WTC11 (cell line): ENCODE measurements around the gene SLIRP. TPM values are rescaled to one million over a fixed set of nuclear protein-coding genes. Genes with fewer than 3 reads are reported as not detected.
A peak's percentile ranks its signal among the peaks of the same experiment; 100 is the strongest.

Experiments
- ATAC-seq: fragments of 200-7000 bp; cut with Tn5 transposase; 2 replicates; pipeline ENCODE4 v1.10.0; 2021; ENCODE audit warnings: mild to moderate bottlenecking, moderate library complexity
- CTCF ChIA-PET: fragments of 300-600 bp; sonication (Branson Sonifier 250); formaldehyde crosslinking; loops from one replicate; lab custom pipeline; 2021; ENCODE audit warnings: antibody characterized with exemption; lab: Charles Lee
- POLR2A ChIA-PET: fragments of 350-600 bp; sonication (Branson Sonifier 250); formaldehyde crosslinking; loops from one replicate; lab custom pipeline; 2021; ENCODE audit warnings: antibody characterized with exemption; lab: Charles Lee
- DNase-seq: peaks from one replicate; pipeline ENCODE4 v3.0.0; 2021; ENCODE audit warnings: low spot score
- H3K27ac Mint-ChIP-seq: 2 replicates; pipeline ENCODE4 v1.8.0; 2021; ENCODE audit warnings: mixed read lengths
- H3K27me3 Mint-ChIP-seq: 2 replicates; pipeline ENCODE4 v1.8.0; 2021; ENCODE audit warnings: low read depth, mild to moderate bottlenecking, moderate library complexity, mixed read lengths
- H3K36me3 Mint-ChIP-seq: 2 replicates; pipeline ENCODE4 v1.8.0; 2021; ENCODE audit warnings: mixed read lengths
- H3K4me1 Mint-ChIP-seq: 2 replicates; pipeline ENCODE4 v1.8.0; 2022; ENCODE audit warnings: mixed read lengths
- H3K4me3 Mint-ChIP-seq: 2 replicates; pipeline ENCODE4 v1.8.0; 2021; ENCODE audit warnings: mild to moderate bottlenecking, moderate library complexity, mixed read lengths
- H3K9me3 Mint-ChIP-seq: 2 replicates; pipeline ENCODE4 v1.8.0; 2021; ENCODE audit warnings: mixed read lengths
- CTCF ChIP-seq: fragments of 200-600 bp; IDR thresholded peaks from 2 replicates; pipeline ENCODE4 v1.8.0; 2022; ENCODE audit warnings: antibody characterized with exemption
- FOXP4 ChIP-seq: sonication (generic); formaldehyde crosslinking; IDR thresholded peaks from 2 replicates; pipeline ENCODE4 v1.8.0; 2022; ENCODE audit warnings: mild to moderate bottlenecking, missing genetic modification reagents
- KAT7 ChIP-seq: sonication (generic); formaldehyde crosslinking; IDR thresholded peaks from 2 replicates; pipeline ENCODE4 v1.8.1; 2023; ENCODE audit warnings: missing genetic modification reagents, mild to moderate bottlenecking, borderline replicate concordance
- RORB ChIP-seq: fragments of 250-450 bp; sonication (Bioruptor Pico); IDR thresholded peaks from 2 replicates; pipeline ENCODE4 v1.9.0; 2021; ENCODE audit warnings: mild to moderate bottlenecking
- SOX15 ChIP-seq: fragments of 250-450 bp; sonication (Bioruptor Pico); IDR thresholded peaks from 2 replicates; pipeline ENCODE4 v1.9.0; 2021; ENCODE audit warnings: mild to moderate bottlenecking
- TEAD1 ChIP-seq: sonication (generic); formaldehyde crosslinking; IDR thresholded peaks from 2 replicates; pipeline ENCODE4 v1.8.0; 2022; ENCODE audit warnings: mild to moderate bottlenecking, missing genetic modification reagents
- TP53 ChIP-seq: sonication (generic); formaldehyde crosslinking; IDR thresholded peaks from 2 replicates; pipeline ENCODE4 v1.8.1; 2023; ENCODE audit warnings: mild to moderate bottlenecking, missing genetic modification reagents
- USF1 ChIP-seq: sonication (generic); formaldehyde crosslinking; IDR thresholded peaks from 2 replicates; pipeline ENCODE4 v1.8.0; 2022; ENCODE audit warnings: mild to moderate bottlenecking, missing genetic modification reagents
- USF2 ChIP-seq: sonication (generic); formaldehyde crosslinking; IDR thresholded peaks from 2 replicates; pipeline ENCODE4 v1.8.1; 2023; ENCODE audit warnings: mild to moderate bottlenecking, missing genetic modification reagents, moderate library complexity
- ZNF138 ChIP-seq: sonication (generic); formaldehyde crosslinking; conservative IDR thresholded peaks from 2 replicates; pipeline ENCODE4 v1.8.1; 2022; ENCODE audit warnings: mild to moderate bottlenecking, moderate library complexity, missing genetic modification reagents
- ZNF263 ChIP-seq: sonication (generic); formaldehyde crosslinking; IDR thresholded peaks from 2 replicates; pipeline ENCODE4 v1.8.1; 2022; ENCODE audit warnings: low read depth, mild to moderate bottlenecking, moderate library complexity, missing genetic modification reagents
- total RNA-seq: library from RNA; stranded (reverse); gene quantifications from 3 replicates; pipeline ENCODE4 v1.2.3, GENCODE V29; 2021
- TF ChIP-seq, protein P1 (sequence below): sonication (generic); formaldehyde crosslinking; IDR thresholded peaks from 2 replicates; pipeline ENCODE4 v1.8.0; 2023; ENCODE audit warnings: missing genetic modification reagents
- TF ChIP-seq, protein P2 (sequence below): sonication (generic); formaldehyde crosslinking; IDR thresholded peaks from 2 replicates; pipeline ENCODE4 v1.8.1; 2022; ENCODE audit warnings: mild to moderate bottlenecking, moderate library complexity, missing genetic modification reagents
- TF ChIP-seq, protein P3 (sequence below): sonication (generic); formaldehyde crosslinking; IDR thresholded peaks from 2 replicates; pipeline ENCODE4 v1.8.1; 2022; ENCODE audit warnings: missing genetic modification reagents, borderline replicate concordance
- TF ChIP-seq, protein P4 (sequence below): fragments of 250-450 bp; sonication (Bioruptor Pico); IDR thresholded peaks from 2 replicates; pipeline ENCODE4 v1.9.0; 2021; ENCODE audit warnings: mild to moderate bottlenecking, borderline replicate concordance
- TF ChIP-seq, protein P5 (sequence below): sonication (generic); formaldehyde crosslinking; IDR thresholded peaks from 2 replicates; pipeline ENCODE4 v1.8.0; 2023; ENCODE audit warnings: missing genetic modification reagents, mild to moderate bottlenecking, borderline replicate concordance
- TF ChIP-seq, protein P6 (sequence below): sonication (generic); formaldehyde crosslinking; IDR thresholded peaks from 2 replicates; pipeline ENCODE4 v1.8.0; 2022; ENCODE audit warnings: mild to moderate bottlenecking, missing genetic modification reagents

The SLIRP gene
- total RNA-seq, 1 experiment from 2014 or later, result 377 TPM

DNA sequence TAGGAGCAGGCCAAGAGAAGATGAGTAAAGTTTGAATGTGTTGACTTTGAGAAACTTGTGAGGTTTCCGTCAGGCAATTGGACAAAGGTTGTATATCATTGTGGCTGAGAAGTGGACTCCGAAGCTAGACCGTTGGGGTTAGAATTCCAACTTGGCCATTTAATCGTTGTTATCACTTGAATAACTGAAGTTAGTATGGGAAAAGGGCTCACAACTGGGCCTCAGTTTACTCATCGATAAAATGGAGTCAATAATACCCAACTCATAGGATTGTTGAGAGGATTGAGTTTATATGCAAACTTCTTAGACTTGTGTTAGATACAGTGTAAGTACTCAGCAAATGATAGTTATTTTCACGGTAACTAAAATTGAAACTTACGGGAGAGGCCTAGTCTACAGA, 846 bp downstream of the SLIRP start (continued):
- TF ChIP-seq USF1 (CRISPR knock-in tag), result no peak
- TF ChIP-seq FOXP4 (CRISPR knock-in tag), result no peak
- TF ChIP-seq ZNF263 (CRISPR knock-in tag), result no peak
- TF ChIP-seq, protein P1, sequence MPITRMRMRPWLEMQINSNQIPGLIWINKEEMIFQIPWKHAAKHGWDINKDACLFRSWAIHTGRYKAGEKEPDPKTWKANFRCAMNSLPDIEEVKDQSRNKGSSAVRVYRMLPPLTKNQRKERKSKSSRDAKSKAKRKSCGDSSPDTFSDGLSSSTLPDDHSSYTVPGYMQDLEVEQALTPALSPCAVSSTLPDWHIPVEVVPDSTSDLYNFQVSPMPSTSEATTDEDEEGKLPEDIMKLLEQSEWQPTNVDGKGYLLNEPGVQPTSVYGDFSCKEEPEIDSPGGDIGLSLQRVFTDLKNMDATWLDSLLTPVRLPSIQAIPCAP (CRISPR knock-in tag), result no peak
- TF ChIP-seq SOX15 (CRISPR knock-in tag), result no peak
- no peak for TF ChIP-seq USF2 (CRISPR knock-in tag)
- TF ChIP-seq, protein P2, sequence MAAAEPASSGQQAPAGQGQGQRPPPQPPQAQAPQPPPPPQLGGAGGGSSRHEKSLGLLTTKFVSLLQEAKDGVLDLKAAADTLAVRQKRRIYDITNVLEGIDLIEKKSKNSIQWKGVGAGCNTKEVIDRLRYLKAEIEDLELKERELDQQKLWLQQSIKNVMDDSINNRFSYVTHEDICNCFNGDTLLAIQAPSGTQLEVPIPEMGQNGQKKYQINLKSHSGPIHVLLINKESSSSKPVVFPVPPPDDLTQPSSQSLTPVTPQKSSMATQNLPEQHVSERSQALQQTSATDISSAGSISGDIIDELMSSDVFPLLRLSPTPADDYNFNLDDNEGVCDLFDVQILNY (CRISPR knock-in tag), result no peak
- TF ChIP-seq TEAD1 (CRISPR knock-in tag), result no peak
- no peak for TF ChIP-seq ZNF138

- Mint-ChIP-seq H3K36me3 (peaks cover 38% of the 10 kb centered on the region), H3K27me3 (no peaks in the 10 kb centered on the region), H3K9me3 (no peaks in the 10 kb centered on the region), H3K27ac (peak overlapping the region; percentile 90; the same call in 1 of the 2 replicates), H3K4me3 (peak overlapping the region; percentile 91), H3K4me1 (peaks cover 18% of the 10 kb centered on the region)
- ATAC-seq (no peak), DNase-seq (no peak)
- ChIA-PET POLR2A (no interaction called here), CTCF (no interaction called here)
- TF ChIP-seq CTCF (no peak), KAT7 (no peak), TP53 (CRISPR knock-in tag) (no peak), RORB (CRISPR knock-in tag) (no peak), SOX15 (CRISPR knock-in tag) (no peak)
- TF ChIP-seq, protein P3, sequence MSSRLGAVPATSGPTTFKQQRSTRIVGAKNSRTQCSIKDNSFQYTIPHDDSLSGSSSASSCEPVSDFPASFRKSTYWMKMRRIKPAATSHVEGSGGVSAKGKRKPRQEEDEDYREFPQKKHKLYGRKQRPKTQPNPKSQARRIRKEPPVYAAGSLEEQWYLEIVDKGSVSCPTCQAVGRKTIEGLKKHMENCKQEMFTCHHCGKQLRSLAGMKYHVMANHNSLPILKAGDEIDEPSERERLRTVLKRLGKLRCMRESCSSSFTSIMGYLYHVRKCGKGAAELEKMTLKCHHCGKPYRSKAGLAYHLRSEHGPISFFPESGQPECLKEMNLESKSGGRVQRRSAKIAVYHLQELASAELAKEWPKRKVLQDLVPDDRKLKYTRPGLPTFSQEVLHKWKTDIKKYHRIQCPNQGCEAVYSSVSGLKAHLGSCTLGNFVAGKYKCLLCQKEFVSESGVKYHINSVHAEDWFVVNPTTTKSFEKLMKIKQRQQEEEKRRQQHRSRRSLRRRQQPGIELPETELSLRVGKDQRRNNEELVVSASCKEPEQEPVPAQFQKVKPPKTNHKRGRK (CRISPR knock-in tag), result no peak
- TF ChIP-seq, protein P4, sequence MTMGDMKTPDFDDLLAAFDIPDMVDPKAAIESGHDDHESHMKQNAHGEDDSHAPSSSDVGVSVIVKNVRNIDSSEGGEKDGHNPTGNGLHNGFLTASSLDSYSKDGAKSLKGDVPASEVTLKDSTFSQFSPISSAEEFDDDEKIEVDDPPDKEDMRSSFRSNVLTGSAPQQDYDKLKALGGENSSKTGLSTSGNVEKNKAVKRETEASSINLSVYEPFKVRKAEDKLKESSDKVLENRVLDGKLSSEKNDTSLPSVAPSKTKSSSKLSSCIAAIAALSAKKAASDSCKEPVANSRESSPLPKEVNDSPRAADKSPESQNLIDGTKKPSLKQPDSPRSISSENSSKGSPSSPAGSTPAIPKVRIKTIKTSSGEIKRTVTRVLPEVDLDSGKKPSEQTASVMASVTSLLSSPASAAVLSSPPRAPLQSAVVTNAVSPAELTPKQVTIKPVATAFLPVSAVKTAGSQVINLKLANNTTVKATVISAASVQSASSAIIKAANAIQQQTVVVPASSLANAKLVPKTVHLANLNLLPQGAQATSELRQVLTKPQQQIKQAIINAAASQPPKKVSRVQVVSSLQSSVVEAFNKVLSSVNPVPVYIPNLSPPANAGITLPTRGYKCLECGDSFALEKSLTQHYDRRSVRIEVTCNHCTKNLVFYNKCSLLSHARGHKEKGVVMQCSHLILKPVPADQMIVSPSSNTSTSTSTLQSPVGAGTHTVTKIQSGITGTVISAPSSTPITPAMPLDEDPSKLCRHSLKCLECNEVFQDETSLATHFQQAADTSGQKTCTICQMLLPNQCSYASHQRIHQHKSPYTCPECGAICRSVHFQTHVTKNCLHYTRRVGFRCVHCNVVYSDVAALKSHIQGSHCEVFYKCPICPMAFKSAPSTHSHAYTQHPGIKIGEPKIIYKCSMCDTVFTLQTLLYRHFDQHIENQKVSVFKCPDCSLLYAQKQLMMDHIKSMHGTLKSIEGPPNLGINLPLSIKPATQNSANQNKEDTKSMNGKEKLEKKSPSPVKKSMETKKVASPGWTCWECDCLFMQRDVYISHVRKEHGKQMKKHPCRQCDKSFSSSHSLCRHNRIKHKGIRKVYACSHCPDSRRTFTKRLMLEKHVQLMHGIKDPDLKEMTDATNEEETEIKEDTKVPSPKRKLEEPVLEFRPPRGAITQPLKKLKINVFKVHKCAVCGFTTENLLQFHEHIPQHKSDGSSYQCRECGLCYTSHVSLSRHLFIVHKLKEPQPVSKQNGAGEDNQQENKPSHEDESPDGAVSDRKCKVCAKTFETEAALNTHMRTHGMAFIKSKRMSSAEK, result no peak
- TF ChIP-seq, protein P5, sequence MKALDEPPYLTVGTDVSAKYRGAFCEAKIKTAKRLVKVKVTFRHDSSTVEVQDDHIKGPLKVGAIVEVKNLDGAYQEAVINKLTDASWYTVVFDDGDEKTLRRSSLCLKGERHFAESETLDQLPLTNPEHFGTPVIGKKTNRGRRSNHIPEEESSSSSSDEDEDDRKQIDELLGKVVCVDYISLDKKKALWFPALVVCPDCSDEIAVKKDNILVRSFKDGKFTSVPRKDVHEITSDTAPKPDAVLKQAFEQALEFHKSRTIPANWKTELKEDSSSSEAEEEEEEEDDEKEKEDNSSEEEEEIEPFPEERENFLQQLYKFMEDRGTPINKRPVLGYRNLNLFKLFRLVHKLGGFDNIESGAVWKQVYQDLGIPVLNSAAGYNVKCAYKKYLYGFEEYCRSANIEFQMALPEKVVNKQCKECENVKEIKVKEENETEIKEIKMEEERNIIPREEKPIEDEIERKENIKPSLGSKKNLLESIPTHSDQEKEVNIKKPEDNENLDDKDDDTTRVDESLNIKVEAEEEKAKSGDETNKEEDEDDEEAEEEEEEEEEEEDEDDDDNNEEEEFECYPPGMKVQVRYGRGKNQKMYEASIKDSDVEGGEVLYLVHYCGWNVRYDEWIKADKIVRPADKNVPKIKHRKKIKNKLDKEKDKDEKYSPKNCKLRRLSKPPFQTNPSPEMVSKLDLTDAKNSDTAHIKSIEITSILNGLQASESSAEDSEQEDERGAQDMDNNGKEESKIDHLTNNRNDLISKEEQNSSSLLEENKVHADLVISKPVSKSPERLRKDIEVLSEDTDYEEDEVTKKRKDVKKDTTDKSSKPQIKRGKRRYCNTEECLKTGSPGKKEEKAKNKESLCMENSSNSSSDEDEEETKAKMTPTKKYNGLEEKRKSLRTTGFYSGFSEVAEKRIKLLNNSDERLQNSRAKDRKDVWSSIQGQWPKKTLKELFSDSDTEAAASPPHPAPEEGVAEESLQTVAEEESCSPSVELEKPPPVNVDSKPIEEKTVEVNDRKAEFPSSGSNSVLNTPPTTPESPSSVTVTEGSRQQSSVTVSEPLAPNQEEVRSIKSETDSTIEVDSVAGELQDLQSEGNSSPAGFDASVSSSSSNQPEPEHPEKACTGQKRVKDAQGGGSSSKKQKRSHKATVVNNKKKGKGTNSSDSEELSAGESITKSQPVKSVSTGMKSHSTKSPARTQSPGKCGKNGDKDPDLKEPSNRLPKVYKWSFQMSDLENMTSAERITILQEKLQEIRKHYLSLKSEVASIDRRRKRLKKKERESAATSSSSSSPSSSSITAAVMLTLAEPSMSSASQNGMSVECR, result no peak
- TF ChIP-seq, protein P6, sequence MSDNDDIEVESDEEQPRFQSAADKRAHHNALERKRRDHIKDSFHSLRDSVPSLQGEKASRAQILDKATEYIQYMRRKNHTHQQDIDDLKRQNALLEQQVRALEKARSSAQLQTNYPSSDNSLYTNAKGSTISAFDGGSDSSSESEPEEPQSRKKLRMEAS (CRISPR knock-in tag), result no peak
Measured at GRCh38 chr14:77709412-77709811, 1.5 kb downstream of the SLIRP start.
